Endometrial microvascular endothelial cells (primary cell): ENCODE results near the gene TBC1D24. TPM values are rescaled to one million over a fixed set of nuclear protein-coding genes. Genes with fewer than 3 reads are reported as not detected.

ENCODE experiments used
- in situ Hi-C: cut with HindIII; loops from 2 replicates; pipeline ENCODE4 v1.10.0; 2017; ENCODE audit warnings: low sequenced_read_pairs, low pct_unique_long_range_greater_than_20kb; ENCODE audit errors: inconsistent ontology term
- total RNA-seq: library from RNA; depleted of rRNA; stranded (reverse); fragments of >200 nt; gene quantifications from one replicate; pipeline ENCODE4 v1.2.3, GENCODE V29; 2015; ENCODE audit errors: inconsistent ontology term

TBC1D24 gene
- total RNA-seq, 1 donor from 2014 or later = 15.1 TPM

DNA sequence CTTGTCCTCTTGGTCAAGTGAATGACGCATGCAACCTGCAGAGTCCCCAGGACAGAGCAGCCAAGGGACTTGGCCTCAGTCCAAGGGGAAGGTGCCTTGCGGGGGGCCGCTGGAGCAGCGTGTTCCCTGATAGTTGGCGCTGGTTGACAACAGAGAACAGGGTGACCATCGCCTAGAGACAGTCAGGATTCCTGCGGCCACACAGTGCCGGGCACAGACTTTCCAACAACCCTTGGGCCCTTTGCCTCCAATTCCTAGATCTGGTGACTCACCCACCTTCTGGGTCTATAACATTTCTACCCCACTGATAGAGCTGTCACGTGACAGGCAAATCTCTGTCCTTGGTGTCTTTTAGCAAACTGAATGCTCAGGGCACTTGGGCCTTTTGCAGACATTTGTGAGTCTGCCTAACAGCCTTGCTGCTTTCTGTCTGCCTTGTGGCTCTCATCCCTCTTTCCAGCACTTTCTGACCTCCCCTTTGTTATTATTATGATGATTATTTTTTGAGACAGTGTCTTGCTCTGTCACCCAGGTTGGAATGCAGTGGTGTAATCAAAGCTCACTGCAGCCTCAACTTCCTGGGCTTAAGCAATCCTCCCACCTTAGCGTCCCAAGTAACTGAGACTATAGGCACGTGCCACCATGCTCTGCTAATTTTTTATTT is 26.9 kb upstream of the TBC1D24 start:
- in situ Hi-C loops = no loop called here

DNA sequence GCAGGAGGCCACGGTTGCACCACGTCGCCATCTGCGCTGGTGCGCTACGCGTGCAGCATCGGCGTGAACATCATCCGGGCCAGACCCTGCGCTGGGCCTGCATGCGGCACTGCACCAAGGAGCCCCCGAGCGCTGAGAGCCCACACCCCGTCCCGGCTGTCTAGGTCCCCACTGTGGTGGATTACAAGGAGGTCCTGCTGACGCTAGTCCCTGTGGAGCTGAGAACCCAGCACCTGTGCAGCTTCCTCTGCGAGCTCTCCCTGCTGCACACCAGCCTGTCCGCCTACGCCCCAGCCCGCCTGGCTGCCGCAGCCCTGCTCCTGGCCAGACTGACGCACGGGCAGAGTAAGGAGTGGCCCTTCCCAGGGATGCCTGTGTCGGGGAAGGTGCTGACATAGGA is 25.8 kb upstream of the TBC1D24 start:
- in situ Hi-C loops = no loop called here

GRCh38 chr16:2450535-2450934 is 24.4 kb upstream of the TBC1D24 start:
- in situ Hi-C loops = no loop called here

- in situ Hi-C loops = no loop called here
Measured at GRCh38 chr16:2450975-2451381, 23.9 kb upstream of the TBC1D24 start.

GRCh38 chr16:2451851-2452320 is 23.0 kb upstream of the TBC1D24 start:
- in situ Hi-C loops = no loop called here

GRCh38 chr16:2452650-2453049 is 22.3 kb upstream of the TBC1D24 start:
- in situ Hi-C loops = no loop called here

DNA sequence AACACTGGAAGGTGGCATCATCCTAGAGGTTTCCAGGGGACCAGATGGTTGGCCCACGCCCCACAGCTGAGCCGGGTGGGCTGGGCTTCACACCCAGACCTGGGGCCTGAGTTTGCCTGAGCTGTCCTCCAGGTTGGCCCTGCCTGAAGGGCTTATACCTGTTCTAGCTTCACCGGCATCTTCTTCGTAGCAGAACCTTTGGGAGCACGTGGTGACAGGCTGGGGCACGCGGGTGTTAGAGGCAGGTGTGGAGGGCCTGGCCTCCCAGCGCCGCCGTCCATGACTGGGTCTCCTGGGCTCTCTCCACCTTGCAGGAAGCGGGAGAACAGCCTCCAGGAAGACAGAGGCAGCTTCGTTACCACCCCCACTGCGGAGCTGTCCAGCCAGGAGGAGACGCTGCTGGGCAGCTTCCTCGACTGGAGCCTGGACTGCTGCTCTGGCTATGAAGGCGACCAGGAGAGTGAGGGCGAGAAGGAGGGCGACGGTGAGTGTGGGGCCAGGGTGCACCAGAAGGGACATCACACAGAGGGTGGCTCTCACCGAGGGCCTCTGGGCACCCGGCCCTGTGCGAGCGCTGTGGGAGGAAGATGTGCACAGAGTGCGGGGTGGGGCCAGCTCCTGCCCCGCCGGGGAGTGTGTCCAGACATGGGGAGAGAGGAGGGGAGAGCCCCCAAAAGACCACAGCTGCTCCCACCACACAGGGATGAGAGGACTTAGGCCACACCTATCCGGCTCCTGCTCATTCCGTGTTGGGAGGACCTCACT is 19.7 kb upstream of the TBC1D24 start:
- in situ Hi-C loops = no loop called here

DNA sequence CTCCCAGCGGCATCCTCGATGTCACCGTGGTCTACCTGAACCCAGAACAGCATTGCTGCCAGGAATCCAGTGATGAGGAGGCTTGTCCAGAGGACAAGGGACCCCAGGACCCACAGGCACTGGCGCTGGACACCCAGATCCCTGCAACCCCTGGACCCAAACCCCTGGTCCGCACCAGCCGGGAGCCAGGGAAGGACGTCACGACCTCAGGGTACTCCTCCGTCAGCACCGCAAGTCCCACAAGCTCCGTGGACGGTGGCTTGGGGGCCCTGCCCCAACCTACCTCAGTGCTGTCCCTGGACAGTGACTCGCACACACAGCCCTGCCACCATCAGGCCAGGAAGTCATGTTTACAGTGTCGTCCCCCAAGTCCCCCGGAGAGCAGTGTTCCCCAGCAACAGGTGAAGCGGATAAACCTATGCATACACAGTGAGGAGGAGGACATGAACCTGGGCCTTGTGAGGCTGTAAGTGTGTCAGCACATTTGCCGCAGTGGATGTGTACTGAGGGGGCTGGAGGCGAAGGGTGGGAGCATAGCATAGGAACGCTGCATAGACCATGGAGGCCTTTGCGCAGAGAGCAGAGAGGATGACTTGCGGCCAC is 18.3 kb upstream of the TBC1D24 start:
- in situ Hi-C loops = no loop called here

DNA sequence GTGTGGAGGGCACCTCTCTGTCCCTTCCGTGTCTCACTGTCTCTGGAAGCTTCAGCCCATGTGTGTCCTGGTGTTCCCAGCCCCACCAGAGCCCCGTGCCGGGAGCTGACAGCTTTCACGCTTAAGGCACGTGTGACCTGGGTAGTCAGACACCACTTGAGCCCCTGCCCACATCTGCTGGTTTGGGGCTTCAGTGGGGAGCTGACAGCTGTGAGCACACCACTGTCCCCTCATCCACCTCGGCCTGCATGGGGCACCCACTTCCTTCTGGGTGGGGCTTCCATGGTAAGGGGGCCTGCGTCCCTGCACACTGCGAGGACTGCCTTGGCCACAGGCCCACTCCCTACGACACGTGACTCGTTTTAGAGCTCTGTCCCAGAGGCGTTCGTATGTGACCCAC is 17.7 kb upstream of the TBC1D24 start:
- in situ Hi-C loops = no loop called here

GRCh38 chr16:2457946-2458345 is 17.0 kb upstream of the TBC1D24 start:
- in situ Hi-C loops = no loop called here

DNA sequence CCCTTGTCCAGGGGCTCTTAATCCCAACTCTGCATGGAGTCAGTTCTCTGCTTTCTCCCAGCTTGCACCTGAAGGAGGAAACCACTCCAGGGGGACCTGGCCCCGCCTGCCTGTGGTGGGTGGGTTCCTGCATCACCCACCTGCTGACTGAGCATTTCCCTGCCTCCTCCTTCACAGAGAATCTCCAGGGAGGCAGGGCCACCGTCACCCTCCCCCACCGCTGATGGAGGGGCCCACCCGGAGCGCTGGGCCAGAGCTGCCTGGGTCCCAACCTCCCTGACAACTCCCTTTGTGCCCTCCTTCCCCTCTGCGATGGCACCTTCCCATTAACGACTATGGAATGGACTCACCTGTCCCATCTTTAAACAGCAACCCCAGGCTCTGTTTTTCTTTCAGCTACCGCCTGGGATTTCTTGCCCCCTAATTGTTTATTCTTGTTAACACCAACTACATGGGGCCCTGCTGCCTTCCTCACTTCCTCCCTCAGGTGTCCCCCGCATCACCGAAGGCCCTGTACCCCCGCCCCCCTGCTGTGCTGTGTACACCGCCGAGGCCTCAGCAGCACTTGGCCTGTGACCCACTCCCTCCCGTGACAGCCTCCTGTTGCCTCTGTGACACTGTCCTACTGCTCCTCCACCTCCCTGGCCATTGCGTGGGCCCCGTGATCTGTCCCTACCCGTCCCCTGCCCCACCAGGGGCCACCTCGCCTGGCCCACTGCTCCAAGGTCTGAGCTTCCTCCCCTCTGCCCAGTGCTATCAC is 15.9 kb upstream of the TBC1D24 start:
- in situ Hi-C loops = no loop called here

DNA sequence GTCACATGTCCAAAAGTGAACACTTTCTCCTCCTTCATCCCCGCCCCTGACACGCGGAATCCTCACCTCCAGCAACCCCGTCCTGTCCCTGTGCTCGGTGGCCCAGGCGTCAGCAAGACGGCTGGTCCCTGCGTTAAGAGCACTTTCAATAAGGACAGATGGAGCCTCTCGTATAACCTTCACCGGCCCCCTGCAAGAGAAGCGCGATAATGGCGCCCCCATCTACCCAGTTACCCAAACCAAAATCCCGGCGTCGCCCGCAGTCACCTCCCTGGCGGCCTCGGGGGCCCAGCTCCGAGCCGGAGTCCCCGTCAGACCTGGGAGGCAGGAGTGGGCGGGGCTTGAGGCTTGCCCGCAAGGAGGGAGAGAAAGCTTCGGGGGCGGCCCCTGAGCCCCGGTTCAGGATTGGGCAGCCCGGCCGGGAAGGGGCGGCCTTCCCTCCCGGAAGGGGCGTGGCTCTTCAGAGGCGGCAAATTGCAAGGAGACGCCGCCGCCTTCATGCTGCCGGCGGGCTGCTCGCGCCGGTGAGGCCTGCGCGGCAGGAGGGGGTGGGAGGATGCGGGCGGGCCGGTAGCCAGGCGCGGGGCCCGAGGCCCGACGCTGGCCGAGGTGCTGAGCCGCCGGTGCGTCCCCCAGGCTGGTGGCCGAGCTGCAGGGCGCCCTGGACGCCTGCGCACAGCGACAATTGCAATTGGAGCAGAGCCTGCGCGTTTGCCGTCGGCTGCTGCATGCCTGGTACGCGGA is 15.1 kb upstream of the TBC1D24 start, which contains the start of gene TEDC2:
Gene TEDC2 (plus strand): TSS at position 463 of the 744 bp plus-strand sequence. CDS start 36 bp downstream, at position 499.
- in situ Hi-C loops = no loop called here

DNA sequence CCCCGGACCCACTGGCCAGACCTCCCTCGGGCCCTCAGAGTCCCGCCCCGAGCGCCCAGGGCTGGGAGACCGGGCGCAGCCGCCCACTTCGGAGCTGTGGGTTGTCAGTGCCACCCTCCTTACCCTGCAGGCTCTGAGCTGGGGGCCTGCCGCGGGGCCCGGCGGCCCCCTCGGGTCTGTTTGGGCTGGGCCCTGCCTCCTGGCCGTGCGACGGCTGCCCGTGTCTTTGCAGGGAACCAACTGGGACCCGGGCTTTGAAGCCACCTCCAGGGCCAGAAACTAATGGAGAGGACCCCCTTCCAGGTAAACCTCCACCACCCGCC is 14.6 kb upstream of the TBC1D24 start:
- in situ Hi-C loops = no loop called here

DNA sequence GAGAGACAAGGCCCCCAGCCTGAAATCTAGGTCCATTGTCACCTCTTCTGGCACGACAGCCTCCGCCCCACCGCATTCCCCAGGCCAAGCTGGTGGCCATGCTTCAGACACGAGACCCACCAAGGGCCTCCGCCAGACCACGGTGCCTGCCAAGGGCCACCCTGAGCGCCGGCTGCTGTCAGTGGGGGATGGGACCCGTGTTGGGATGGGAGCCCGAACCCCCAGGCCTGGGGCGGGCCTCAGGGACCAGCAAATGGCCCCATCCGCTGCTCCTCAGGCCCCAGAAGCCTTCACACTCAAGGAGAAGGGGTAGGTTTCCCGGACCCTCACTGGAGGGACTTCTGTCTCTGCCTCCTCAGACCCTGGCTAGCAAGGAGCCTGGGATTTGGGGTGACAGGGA is 14.0 kb upstream of the TBC1D24 start:
- in situ Hi-C loops = no loop called here

- in situ Hi-C loops = no loop called here
Measured at GRCh38 chr16:2462031-2462866, 12.7 kb upstream of the TBC1D24 start.

DNA sequence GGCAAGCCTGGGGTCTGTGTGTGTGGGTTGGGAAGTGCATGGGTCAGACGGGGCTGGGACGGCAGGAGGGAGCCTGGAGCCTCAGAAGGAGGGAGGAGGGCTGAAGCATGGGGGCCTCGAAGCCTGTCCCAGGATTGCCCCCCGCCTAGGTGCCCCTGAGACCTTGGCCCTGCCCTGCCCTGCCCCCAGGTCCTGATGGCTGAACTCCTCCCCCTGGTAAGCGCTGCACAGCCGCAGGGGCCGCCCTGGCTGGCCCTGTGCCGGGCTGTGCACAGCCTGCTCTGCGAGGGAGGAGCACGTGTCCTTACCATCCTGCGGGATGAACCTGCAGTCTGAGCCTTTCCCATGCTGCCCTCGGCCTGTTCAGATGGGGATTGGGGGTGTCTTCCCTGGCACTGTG is 10.6 kb upstream of the TBC1D24 start:
- in situ Hi-C loops = no loop called here

GRCh38 chr16:2465653-2466415 is 9.1 kb upstream of the TBC1D24 start:
- in situ Hi-C loops = no loop called here
